Measurements from ENCODE around the gene TSEN15.

DNA sequence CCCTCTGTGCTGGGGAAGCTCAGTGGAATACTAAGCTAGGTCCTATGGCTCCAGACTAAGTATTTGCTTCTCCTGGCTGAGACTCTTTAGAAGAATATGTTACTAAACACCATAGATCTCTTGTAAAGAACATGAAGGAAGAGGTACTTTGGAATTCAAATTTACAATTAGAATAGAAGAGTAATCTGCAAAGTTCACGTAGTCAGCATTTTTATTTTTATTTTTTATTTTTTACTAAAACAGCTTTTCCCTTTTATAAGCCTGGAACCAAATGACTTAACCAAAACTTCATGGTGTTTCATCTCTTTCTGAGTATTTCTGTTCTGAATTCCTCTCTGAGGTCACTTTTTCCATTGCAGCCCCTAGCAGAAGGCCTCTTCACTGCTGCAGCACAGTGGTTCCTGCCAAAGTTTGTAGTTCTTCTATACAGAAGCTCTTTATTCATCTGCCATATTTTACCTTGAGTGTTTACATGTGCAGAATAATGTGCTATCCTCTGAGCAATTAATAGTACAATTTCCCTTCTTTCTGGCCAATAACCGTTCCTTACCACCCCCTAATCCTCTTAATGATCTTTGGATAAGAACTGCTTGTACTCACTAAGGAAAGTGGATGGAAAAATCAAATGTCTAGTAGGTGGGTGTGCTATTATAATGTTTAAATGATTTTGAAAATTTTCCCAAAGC is 27.2 kb downstream of the TSEN15 start:
- no peak for TF ChIP-seq POLR2AphosphoS5 (IDR thresholded peaks at IDR 0.05)
- TF ChIP-seq, protein P1, sequence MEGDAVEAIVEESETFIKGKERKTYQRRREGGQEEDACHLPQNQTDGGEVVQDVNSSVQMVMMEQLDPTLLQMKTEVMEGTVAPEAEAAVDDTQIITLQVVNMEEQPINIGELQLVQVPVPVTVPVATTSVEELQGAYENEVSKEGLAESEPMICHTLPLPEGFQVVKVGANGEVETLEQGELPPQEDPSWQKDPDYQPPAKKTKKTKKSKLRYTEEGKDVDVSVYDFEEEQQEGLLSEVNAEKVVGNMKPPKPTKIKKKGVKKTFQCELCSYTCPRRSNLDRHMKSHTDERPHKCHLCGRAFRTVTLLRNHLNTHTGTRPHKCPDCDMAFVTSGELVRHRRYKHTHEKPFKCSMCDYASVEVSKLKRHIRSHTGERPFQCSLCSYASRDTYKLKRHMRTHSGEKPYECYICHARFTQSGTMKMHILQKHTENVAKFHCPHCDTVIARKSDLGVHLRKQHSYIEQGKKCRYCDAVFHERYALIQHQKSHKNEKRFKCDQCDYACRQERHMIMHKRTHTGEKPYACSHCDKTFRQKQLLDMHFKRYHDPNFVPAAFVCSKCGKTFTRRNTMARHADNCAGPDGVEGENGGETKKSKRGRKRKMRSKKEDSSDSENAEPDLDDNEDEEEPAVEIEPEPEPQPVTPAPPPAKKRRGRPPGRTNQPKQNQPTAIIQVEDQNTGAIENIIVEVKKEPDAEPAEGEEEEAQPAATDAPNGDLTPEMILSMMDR (IDR thresholded peaks at IDR 0.05), result no peak
- no peak for TF ChIP-seq POLR2A (IDR thresholded peaks at IDR 0.05)
- TF ChIP-seq EP300 (IDR thresholded peaks at IDR 0.05), result no peak

All from upper lobe of left lung (tissue), 4 donors.